ENCODE measurements around the gene BOD1. TPM values are rescaled to one million over a fixed set of nuclear protein-coding genes. Genes with fewer than 3 reads are reported as not detected.

BOD1 gene
- total RNA-seq, 1 donor from 2014 or later, result 40.9 TPM

DNA sequence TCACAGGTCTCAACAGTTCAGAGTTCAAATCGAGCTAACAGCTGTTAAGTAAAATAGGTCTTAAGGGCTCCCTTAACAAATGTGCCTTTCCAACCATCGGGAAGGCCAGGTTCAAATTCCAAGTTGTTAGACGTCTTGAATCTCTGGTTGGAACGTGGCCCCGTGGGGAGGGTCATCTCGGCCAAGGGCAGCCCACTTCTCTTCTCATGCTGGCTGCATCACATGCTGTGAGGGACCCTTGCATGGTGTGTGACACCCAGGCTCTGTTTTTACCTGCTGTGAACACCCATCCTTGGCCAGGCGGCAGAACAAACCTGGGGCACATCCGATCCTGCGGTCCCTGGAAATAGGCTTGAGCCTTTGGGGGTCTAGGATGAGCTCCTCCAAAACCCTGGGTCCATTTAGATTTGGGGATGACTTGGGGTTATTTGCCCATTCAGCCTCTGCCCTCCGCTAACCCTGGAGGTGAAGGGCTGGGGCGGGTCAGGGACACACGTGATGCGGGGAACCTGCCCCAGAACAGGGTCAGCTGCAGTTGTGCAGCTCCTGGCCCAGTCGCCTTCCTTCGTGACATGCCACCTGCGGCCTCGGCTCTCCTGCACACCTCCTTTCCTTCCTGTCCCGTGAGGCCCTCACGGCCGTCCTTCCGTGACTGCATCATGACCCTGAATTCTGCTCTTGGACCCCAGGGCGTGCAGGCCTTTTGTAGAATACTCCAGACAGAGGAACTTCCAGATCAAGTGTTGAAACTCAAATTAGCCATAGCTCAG lies 45.9 kb downstream of the BOD1 start:
- Histone ChIP-seq H3K4me3 (no peak overlapping the region), H3K9me3 (no peaks in the 10 kb centered on the region), H3K4me1 (no peaks in the 10 kb centered on the region), H3K27me3 (no peaks in the 10 kb centered on the region), H3K27ac (no peak overlapping the region), H3K36me3 (no peaks in the 10 kb centered on the region)
- TF ChIP-seq, protein P1, sequence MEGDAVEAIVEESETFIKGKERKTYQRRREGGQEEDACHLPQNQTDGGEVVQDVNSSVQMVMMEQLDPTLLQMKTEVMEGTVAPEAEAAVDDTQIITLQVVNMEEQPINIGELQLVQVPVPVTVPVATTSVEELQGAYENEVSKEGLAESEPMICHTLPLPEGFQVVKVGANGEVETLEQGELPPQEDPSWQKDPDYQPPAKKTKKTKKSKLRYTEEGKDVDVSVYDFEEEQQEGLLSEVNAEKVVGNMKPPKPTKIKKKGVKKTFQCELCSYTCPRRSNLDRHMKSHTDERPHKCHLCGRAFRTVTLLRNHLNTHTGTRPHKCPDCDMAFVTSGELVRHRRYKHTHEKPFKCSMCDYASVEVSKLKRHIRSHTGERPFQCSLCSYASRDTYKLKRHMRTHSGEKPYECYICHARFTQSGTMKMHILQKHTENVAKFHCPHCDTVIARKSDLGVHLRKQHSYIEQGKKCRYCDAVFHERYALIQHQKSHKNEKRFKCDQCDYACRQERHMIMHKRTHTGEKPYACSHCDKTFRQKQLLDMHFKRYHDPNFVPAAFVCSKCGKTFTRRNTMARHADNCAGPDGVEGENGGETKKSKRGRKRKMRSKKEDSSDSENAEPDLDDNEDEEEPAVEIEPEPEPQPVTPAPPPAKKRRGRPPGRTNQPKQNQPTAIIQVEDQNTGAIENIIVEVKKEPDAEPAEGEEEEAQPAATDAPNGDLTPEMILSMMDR (IDR thresholded peaks at IDR 0.05), result no peak
- ATAC-seq (no peak), DNase-seq (no peak)
- intact Hi-C loops (cut with DNase I), result no loop called here

DNA sequence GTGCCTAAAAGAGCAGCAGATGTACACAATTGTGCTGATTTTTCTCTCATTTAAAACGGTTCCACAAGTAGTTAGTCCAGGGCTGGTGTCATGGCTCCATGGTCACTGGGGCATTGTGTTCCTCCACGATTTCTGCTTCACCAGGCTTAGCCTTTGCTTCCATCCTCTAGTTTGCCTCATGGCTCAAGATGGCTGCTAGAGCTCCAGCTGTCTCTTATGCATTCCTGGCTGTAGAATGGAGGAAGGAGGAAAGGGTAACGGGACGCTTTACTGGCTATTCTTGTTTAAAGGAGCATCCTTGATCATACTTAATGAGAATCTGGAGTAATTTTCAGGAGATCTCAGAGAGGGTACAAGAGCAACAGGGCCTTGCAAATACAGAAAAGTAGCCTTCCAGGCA lies 47.7 kb downstream of the BOD1 start:
- no peak overlapping the region for H3K27ac ChIP-seq
- H3K9me3 ChIP-seq, result no peaks in the 10 kb centered on the region
- no peak for ATAC-seq
- intact Hi-C loops (cut with DNase I), result no loop called here
- H3K4me1 ChIP-seq, result no peaks in the 10 kb centered on the region
- H3K36me3 ChIP-seq, result no peaks in the 10 kb centered on the region
- H3K27me3 ChIP-seq, result no peaks in the 10 kb centered on the region
- no peak overlapping the region for H3K4me3 ChIP-seq
- no peak for DNase-seq
- TF ChIP-seq, protein P1 (IDR thresholded peaks at IDR 0.05), result no peak

DNA sequence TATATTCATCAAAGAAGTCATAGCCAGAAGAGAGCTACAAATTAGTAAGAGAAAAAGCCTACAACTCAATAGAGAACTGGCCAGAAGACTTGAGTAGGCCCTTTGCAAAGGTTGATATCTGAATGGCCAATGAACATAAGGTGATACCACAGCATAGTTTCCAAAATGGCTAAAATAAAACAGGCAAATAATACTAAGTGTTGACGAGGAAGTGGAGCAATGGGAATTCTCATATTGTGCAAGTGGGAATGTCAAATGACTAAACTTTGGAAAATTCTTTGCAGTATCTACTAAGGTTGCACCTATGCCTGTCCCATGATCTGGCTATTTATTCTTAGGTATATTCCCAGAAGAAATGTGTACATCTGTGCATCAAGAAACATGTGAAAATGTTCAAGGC lies 48.3 kb downstream of the BOD1 start:
- H3K36me3 ChIP-seq, result no peaks in the 10 kb centered on the region
- DNase-seq, result no peak
- H3K9me3 ChIP-seq, result no peaks in the 10 kb centered on the region
- TF ChIP-seq, protein P1 (IDR thresholded peaks at IDR 0.05), result no peak
- ATAC-seq, result no peak
- H3K4me1 ChIP-seq, result no peaks in the 10 kb centered on the region
- peaks cover under 1% of the 10 kb centered on the region for H3K27me3 ChIP-seq
- H3K4me3 ChIP-seq, result no peak overlapping the region
- intact Hi-C loops (cut with DNase I), result no loop called here
- no peak overlapping the region for H3K27ac ChIP-seq

DNA sequence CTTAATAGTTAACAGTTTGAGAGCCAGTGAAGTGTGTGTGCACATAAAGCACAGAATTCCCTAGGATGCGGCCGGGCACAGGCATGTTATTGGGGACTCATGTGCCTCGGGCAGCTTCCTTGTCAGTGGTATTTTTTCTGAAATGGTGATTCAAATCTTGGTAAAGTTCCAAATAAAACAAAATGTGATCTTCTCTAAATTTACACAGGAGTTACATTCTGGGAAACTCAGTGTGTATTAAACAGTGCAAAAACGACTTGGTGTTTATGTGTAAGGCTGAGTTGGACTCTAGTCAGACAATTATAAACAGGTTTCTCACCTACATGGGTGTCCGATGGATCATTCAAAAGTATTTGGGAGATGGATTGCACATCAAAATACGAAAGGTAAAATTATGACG lies 48.9 kb downstream of the BOD1 start:
- H3K4me3 ChIP-seq, result no peak overlapping the region
- TF ChIP-seq, protein P1 (IDR thresholded peaks at IDR 0.05), result no peak
- H3K36me3 ChIP-seq, result no peaks in the 10 kb centered on the region
- no peaks in the 10 kb centered on the region for H3K9me3 ChIP-seq
- H3K27me3 ChIP-seq, result peaks cover 5% of the 10 kb centered on the region
- H3K27ac ChIP-seq, result no peak overlapping the region
- intact Hi-C loops (cut with DNase I), result no loop called here
- ATAC-seq (no peak), DNase-seq (no peak)
- no peaks in the 10 kb centered on the region for H3K4me1 ChIP-seq

DNA sequence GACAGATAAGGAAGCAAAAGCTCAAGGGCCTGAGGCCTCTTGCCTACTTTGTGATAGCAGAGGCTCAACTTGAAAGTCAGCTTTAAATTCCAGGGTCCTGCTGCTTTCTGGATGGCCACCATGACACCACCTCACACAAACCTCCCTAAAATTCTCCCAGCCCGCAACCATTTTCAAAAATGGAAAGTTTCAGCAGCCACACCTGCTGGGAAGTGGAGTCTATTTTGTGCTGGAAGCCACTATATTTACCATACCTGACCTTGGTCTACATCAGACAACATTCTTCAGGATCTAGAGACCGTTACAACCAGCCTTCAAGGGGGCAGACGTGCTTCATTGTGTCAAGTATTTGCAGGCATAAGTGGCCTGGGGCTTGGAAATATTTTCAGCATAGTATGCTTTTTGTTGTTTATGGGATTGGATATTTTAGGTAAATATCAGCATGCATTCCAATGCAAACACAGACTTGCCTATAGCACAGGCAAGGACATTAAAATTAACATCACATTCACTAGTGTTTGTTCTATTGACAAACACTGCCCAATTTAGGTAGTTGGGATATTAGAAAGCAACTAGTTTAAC lies 50.9 kb downstream of the BOD1 start:
- DNase-seq, result no peak
- TF ChIP-seq, protein P1 (IDR thresholded peaks at IDR 0.05), result no peak

More for the DNA sequence above, 50.9 kb downstream of the BOD1 start:
- no peak overlapping the region for H3K27ac ChIP-seq
- no peaks in the 10 kb centered on the region for H3K36me3 ChIP-seq
- H3K4me3 ChIP-seq, result no peak overlapping the region
- H3K4me1 ChIP-seq, result no peaks in the 10 kb centered on the region
- no peaks in the 10 kb centered on the region for H3K9me3 ChIP-seq
- peaks cover 5% of the 10 kb centered on the region for H3K27me3 ChIP-seq
- intact Hi-C loops (cut with DNase I), result no loop called here
- no peak for ATAC-seq
